ENCODE measurements around the gene PPP2R2B. TPM values are rescaled to one million over a fixed set of nuclear protein-coding genes. Genes with fewer than 3 reads are reported as not detected.

The PPP2R2B gene
- polyA plus RNA-seq, 3 donors, result 0.08 TPM; not detected in 2

DNA sequence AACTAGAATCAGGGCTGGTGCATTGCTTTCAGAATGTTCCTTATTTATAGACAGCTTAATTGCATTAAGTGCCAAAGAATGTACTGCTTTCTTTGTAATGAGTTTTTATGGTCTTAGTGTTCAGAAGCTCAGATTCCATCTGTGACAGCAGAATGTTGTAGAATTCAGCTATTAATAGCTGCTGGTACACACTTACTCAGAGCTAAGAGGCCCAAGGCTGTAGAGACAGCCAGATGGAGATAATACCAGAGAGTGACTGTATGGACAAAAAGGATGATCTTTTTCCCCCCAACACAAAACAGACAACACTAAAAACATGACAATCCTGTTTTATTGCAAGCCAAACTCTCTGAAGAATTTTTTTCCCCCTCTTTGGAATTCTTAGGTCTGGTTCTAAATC is 50.2 kb downstream of the PPP2R2B start:
- H3K9me3 Mint-ChIP-seq, result no peaks in the 10 kb centered on the region
- H3K36me3 Mint-ChIP-seq, result no peaks in the 10 kb centered on the region
- no peak overlapping the region for H3K4me3 ChIP-seq (replicated peaks in 1 of 3; ENCODE audit: low read depth in 2 of 3, low read length in 3 of 3)
- no peak overlapping the region for H3K9ac ChIP-seq (ENCODE audit: insufficient read depth, low read length, poor library complexity, severe bottlenecking)
- H3K4me1 ChIP-seq (ENCODE audit: control insufficient read depth in 1 of 2, insufficient read depth in 2 of 2, low read length in 2 of 2), result no peaks in the 10 kb centered on the region
- no peaks in the 10 kb centered on the region for H3K36me3 ChIP-seq (replicated peaks in 1 of 2; ENCODE audit: control insufficient read depth in 1 of 2, insufficient read depth in 2 of 2, low read length in 2 of 2)
- DNase-seq, result no peak
- H3K79me2 ChIP-seq (ENCODE audit: insufficient read depth, low read length), result no peaks in the 10 kb centered on the region
- H3K27me3 Mint-ChIP-seq (ENCODE audit: low read depth in 3 of 3), result no peaks in the 10 kb centered on the region
- H3K27me3 ChIP-seq (ENCODE audit: control insufficient read depth in 2 of 2, insufficient read depth in 2 of 2, low read length in 2 of 2), result no peaks in the 10 kb centered on the region
- H3K4me2 ChIP-seq (replicated peaks; ENCODE audit: extremely low read depth, low read length, poor library complexity, severe bottlenecking), result no peak overlapping the region
- H3K4me3 Mint-ChIP-seq, result no peak overlapping the region
- no peak overlapping the region for H2AFZ ChIP-seq (ENCODE audit: insufficient read depth, low read depth, low read length, poor library complexity, severe bottlenecking)
- H3K27ac Mint-ChIP-seq, result no peak overlapping the region
- intact Hi-C loops (cut with micrococcal nuclease), result no loop called here
- TF ChIP-seq, protein P1, sequence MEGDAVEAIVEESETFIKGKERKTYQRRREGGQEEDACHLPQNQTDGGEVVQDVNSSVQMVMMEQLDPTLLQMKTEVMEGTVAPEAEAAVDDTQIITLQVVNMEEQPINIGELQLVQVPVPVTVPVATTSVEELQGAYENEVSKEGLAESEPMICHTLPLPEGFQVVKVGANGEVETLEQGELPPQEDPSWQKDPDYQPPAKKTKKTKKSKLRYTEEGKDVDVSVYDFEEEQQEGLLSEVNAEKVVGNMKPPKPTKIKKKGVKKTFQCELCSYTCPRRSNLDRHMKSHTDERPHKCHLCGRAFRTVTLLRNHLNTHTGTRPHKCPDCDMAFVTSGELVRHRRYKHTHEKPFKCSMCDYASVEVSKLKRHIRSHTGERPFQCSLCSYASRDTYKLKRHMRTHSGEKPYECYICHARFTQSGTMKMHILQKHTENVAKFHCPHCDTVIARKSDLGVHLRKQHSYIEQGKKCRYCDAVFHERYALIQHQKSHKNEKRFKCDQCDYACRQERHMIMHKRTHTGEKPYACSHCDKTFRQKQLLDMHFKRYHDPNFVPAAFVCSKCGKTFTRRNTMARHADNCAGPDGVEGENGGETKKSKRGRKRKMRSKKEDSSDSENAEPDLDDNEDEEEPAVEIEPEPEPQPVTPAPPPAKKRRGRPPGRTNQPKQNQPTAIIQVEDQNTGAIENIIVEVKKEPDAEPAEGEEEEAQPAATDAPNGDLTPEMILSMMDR (IDR thresholded peaks at IDR 0.05), result no peak
- H3K9me3 ChIP-seq (replicated peaks in 1 of 2; ENCODE audit: control insufficient read depth in 1 of 2, insufficient read depth in 1 of 2, low read length in 2 of 2), result no peaks in the 10 kb centered on the region
- no peak overlapping the region for H3K27ac ChIP-seq (ENCODE audit: low read depth in 1 of 2, low read length in 2 of 2)
- H4K20me1 ChIP-seq (ENCODE audit: insufficient read depth, low read length), result no peaks in the 10 kb centered on the region
- H3K4me1 Mint-ChIP-seq, result no peaks in the 10 kb centered on the region

GRCh38 chr5:146827901-146828300 is 50.7 kb downstream of the PPP2R2B start:
- TF ChIP-seq, protein P1 (IDR thresholded peaks at IDR 0.05), result no peak

More at GRCh38 chr5:146827901-146828300, 50.7 kb downstream of the PPP2R2B start:
- Mint-ChIP-seq H3K27me3 (ENCODE audit: low read depth in 3 of 3) (peaks cover 0 to 3% (median 0%) of the 10 kb centered on the region in 3 donors), H3K27ac (no peak overlapping the region), H3K4me1 (no peaks in the 10 kb centered on the region), H3K4me3 (no peak overlapping the region), H3K9me3 (no peaks in the 10 kb centered on the region), H3K36me3 (no peaks in the 10 kb centered on the region)
- H3K9ac ChIP-seq (ENCODE audit: insufficient read depth, low read length, poor library complexity, severe bottlenecking), result no peak overlapping the region
- no peaks in the 10 kb centered on the region for H4K20me1 ChIP-seq (ENCODE audit: insufficient read depth, low read length)
- H3K27me3 ChIP-seq (ENCODE audit: control insufficient read depth in 2 of 2, insufficient read depth in 2 of 2, low read length in 2 of 2), result no peaks in the 10 kb centered on the region
- no peak overlapping the region for H3K27ac ChIP-seq (ENCODE audit: low read depth in 1 of 2, low read length in 2 of 2)
- H2AFZ ChIP-seq (ENCODE audit: insufficient read depth, low read depth, low read length, poor library complexity, severe bottlenecking), result no peak overlapping the region
- H3K4me2 ChIP-seq (replicated peaks; ENCODE audit: extremely low read depth, low read length, poor library complexity, severe bottlenecking), result no peak overlapping the region
- H3K4me1 ChIP-seq (ENCODE audit: control insufficient read depth in 1 of 2, insufficient read depth in 2 of 2, low read length in 2 of 2), result no peaks in the 10 kb centered on the region
- no peaks in the 10 kb centered on the region for H3K36me3 ChIP-seq (replicated peaks in 1 of 2; ENCODE audit: control insufficient read depth in 1 of 2, insufficient read depth in 2 of 2, low read length in 2 of 2)
- no peaks in the 10 kb centered on the region for H3K79me2 ChIP-seq (ENCODE audit: insufficient read depth, low read length)
- intact Hi-C loops (cut with micrococcal nuclease), result no loop called here
- no peaks in the 10 kb centered on the region for H3K9me3 ChIP-seq (replicated peaks in 1 of 2; ENCODE audit: control insufficient read depth in 1 of 2, insufficient read depth in 1 of 2, low read length in 2 of 2)
- no CpG with 5 or more reads among the region's 2 CpGs for WGBS (ENCODE audit: insufficient coverage)
- no peak for DNase-seq
- H3K4me3 ChIP-seq (replicated peaks in 1 of 3; ENCODE audit: low read depth in 2 of 3, low read length in 3 of 3), result no peak overlapping the region
